PC-3 (cell line): Measurements from ENCODE around the gene ARHGEF28. TPM values are rescaled to one million over a fixed set of nuclear protein-coding genes. Genes with fewer than 3 reads are reported as not detected.
A peak's percentile ranks its signal among the peaks of the same experiment; 100 is the strongest.

Experiments
- ATAC-seq: fragments of 200-7000 bp; cut with Tn5 transposase; 2 replicates; pipeline ENCODE4 v1.9.1; 2020; ENCODE audit warnings: mild to moderate bottlenecking, moderate library complexity
- BruUV-seq: library from RNA; stranded (reverse); fragments of 400-500 nt; replicated peaks from 2 replicates; lab custom pipeline; 2021; lab: Mats Ljungman, UMichigan
- CTCF ChIA-PET: fragments of 300-600 bp; sonication (Branson Sonifier 250); formaldehyde crosslinking; loops from one replicate; lab custom pipeline; 2022; ENCODE audit warnings: antibody characterized with exemption; lab: Charles Lee
- POLR2A ChIA-PET: fragments of 300-600 bp; sonication (Branson Sonifier 250); formaldehyde crosslinking; loops from one replicate; lab custom pipeline; 2022; ENCODE audit warnings: antibody characterized with exemption; ENCODE audit not compliant: unreplicated experiment; lab: Charles Lee
- DNase-seq: peaks from one replicate; pipeline ENCODE4 v3.0.0-alpha.2; 2015
- H2AFZ ChIP-seq: fragments of 300-600 bp; sonication (generic); 2 replicates; pipeline ENCODE4 v1.6.0; 2016; ENCODE audit warnings: antibody characterized with exemption, low read length
- H3F3A ChIP-seq: fragments of 300-600 bp; sonication (generic); one replicate; pipeline ENCODE4 v1.6.0; 2017; ENCODE audit warnings: antibody characterized with exemption, low read length, control low read depth, mild to moderate bottlenecking; ENCODE audit not compliant: unreplicated experiment
- H3K27ac ChIP-seq: fragments of 300-600 bp; sonication (generic); 2 replicates; pipeline ENCODE4 v1.5.1; 2016; ENCODE audit warnings: mild to moderate bottlenecking, low read length
- H3K27me3 ChIP-seq: fragments of 300-600 bp; sonication (generic); 2 replicates; pipeline ENCODE4 v1.6.1; 2016; ENCODE audit warnings: low read length, mixed read lengths
- H3K36me3 ChIP-seq: fragments of 300-600 bp; sonication (generic); 2 replicates; pipeline ENCODE4 v1.6.1; 2016; ENCODE audit warnings: low read depth, mixed run types, low read length, mixed read lengths
- H3K4me1 ChIP-seq: fragments of 300-600 bp; sonication (generic); 2 replicates; pipeline ENCODE4 v1.5.1; 2016; ENCODE audit warnings: low read length; ENCODE audit not compliant: insufficient read depth
- H3K4me2 ChIP-seq: fragments of 300-600 bp; sonication (generic); 2 replicates; pipeline ENCODE4 v1.6.0; 2016; ENCODE audit warnings: low read length
- H3K4me3 ChIP-seq: fragments of 300-600 bp; sonication (generic); 2 replicates; pipeline ENCODE4 v1.5.1; 2016; ENCODE audit warnings: mild to moderate bottlenecking, low read length, mixed read lengths
- H3K79me2 ChIP-seq: fragments of 300-600 bp; sonication (generic); 2 replicates; pipeline ENCODE4 v1.6.1; 2017; ENCODE audit warnings: low read length, mixed read lengths
- H3K9ac ChIP-seq: fragments of 300-600 bp; sonication (generic); 2 replicates; pipeline ENCODE4 v1.6.0; 2016; ENCODE audit warnings: mild to moderate bottlenecking, low read length
- H3K9me2 ChIP-seq: fragments of 300-600 bp; sonication (generic); replicated peaks from 2 replicates; pipeline ENCODE4 v1.6.1; 2016; ENCODE audit warnings: mixed run types, low read length, mixed read lengths
- H3K9me3 ChIP-seq: fragments of 300-600 bp; sonication (generic); 2 replicates; pipeline ENCODE4 v1.6.1; 2016; ENCODE audit warnings: low read length, mixed read lengths
- H4K20me1 ChIP-seq: fragments of 300-600 bp; sonication (generic); 2 replicates; pipeline ENCODE4 v1.6.1; 2016; ENCODE audit warnings: low read length, mixed read lengths
- CTCF ChIP-seq: fragments of 300-600 bp; sonication (generic); conservative IDR thresholded peaks from 2 replicates; pipeline ENCODE4 v1.5.1; 2017; ENCODE audit warnings: antibody characterized with exemption, low read depth, mild to moderate bottlenecking, low read length
- EZH2 ChIP-seq: fragments of 300-600 bp; sonication (generic); IDR thresholded peaks from one replicate; pipeline ENCODE4 v1.6.1; 2017; ENCODE audit warnings: antibody characterized with exemption, mild to moderate bottlenecking, low read length; ENCODE audit not compliant: unreplicated experiment
- EZH2phosphoT487 ChIP-seq: fragments of 300-600 bp; sonication (generic); IDR thresholded peaks from 2 replicates; pipeline ENCODE4 v1.6.1; 2018; ENCODE audit warnings: mild to moderate bottlenecking, antibody characterized with exemption, low read length, borderline replicate concordance
- intact Hi-C: fragments of 100-400 bp; cut with micrococcal nuclease; formaldehyde crosslinking; loops from 2 replicates; pipeline ENCODE4 v1.9.0; 2023
- total RNA-seq: library from RNA; depleted of rRNA; stranded (reverse); fragments of >200 nt; gene quantifications from 2 replicates; pipeline ENCODE4 v1.2.3, GENCODE V29; 2014

ARHGEF28 gene
- total RNA-seq, 1 experiment from 2014 or later: 24.2 TPM

- ATAC-seq: no peak
- CTCF ChIA-PET: no interaction called here
- intact Hi-C loops: no loop called here
These were observed 133.8 kb downstream of the ARHGEF28 start for GRCh38 chr5:73759771-73760170.

GRCh38 chr5:73763300-73764032 is 137.5 kb downstream of the ARHGEF28 start:
- H3F3A ChIP-seq: peaks cover 16% of the 10 kb centered on the region
- H3K79me2 ChIP-seq: no peaks in the 10 kb centered on the region
- peaks cover 25% of the 10 kb centered on the region for H3K4me1 ChIP-seq
- no peak overlapping the region for H3K4me3 ChIP-seq
- ChIA-PET POLR2A (no interaction called here), CTCF (interaction anchor here (0.5 kb wide), 1 partner anchor 21 kb away, joined by 4 read pairs; no protein-coding TSS in a partner anchor)
- H3K36me3 ChIP-seq: peaks cover 12% of the 10 kb centered on the region; the same call in 1 of the 2 replicates
- no peaks in the 10 kb centered on the region for H3K9me3 ChIP-seq
- peak overlapping the region; percentile 84 for H3K27ac ChIP-seq
- no peaks in the 10 kb centered on the region for H3K9me2 ChIP-seq
- H3K4me2 ChIP-seq: no peak overlapping the region
- ATAC-seq (no peak), DNase-seq (peak; percentile 6)
- H2AFZ ChIP-seq: no peak overlapping the region
- H3K9ac ChIP-seq: 0 out of 2 replicates have a peak overlapping the region, but pooled peaks have one; percentile 36
- H4K20me1 ChIP-seq: no peaks in the 10 kb centered on the region
- TF ChIP-seq EZH2 (no peak), EZH2phosphoT487 (no peak), CTCF (no peak)
- H3K27me3 ChIP-seq: no peaks in the 10 kb centered on the region
- BruUV-seq: no TSS peak
- intact Hi-C loops: loop anchor here (1.0 kb wide), 1 partner anchor 18 kb away; no protein-coding TSS in a partner anchor

More at GRCh38 chr5:73759771-73760170, 133.8 kb downstream of the ARHGEF28 start:
- Histone ChIP-seq H4K20me1 (no peaks in the 10 kb centered on the region), H3K79me2 (no peaks in the 10 kb centered on the region), H3K4me3 (no peak overlapping the region), H3K4me1 (peaks cover 18% of the 10 kb centered on the region), H3K4me2 (no peak overlapping the region), H3K9ac (no peak overlapping the region), H3K27me3 (no peaks in the 10 kb centered on the region), H3K27ac (no peak overlapping the region), H3K9me3 (no peaks in the 10 kb centered on the region), H3F3A (peaks cover 7% of the 10 kb centered on the region), H3K9me2 (no peaks in the 10 kb centered on the region), H3K36me3 (no peaks in the 10 kb centered on the region), H2AFZ (no peak overlapping the region)
- POLR2A ChIA-PET: no interaction called here
- no peak for DNase-seq
- BruUV-seq: no TSS peak
- TF ChIP-seq EZH2 (no peak), CTCF (no peak), EZH2phosphoT487 (no peak)

GRCh38 chr5:73764586-73764985 is 138.6 kb downstream of the ARHGEF28 start:
- H3K79me2 ChIP-seq: no peaks in the 10 kb centered on the region

More at GRCh38 chr5:73764586-73764985, 138.6 kb downstream of the ARHGEF28 start:
- intact Hi-C loops: loop anchor here (1.0 kb wide), 1 partner anchor 19 kb away; no protein-coding TSS in a partner anchor
- Histone ChIP-seq H2AFZ (peak overlapping the region; percentile 53; the same call in 1 of the 2 replicates), H3K27me3 (no peaks in the 10 kb centered on the region), H3K4me2 (peak overlapping the region; percentile 68), H3K9me2 (no peaks in the 10 kb centered on the region), H3F3A (peaks cover 16% of the 10 kb centered on the region), H3K9me3 (no peaks in the 10 kb centered on the region), H3K9ac (peak overlapping the region; percentile 36), H3K36me3 (peaks cover 12% of the 10 kb centered on the region; the same call in 1 of the 2 replicates), H4K20me1 (no peaks in the 10 kb centered on the region), H3K4me3 (0 out of 2 replicates have a peak overlapping the region, but pooled peaks have one; percentile 9), H3K27ac (peak overlapping the region; percentile 84), H3K4me1 (peaks cover 29% of the 10 kb centered on the region)
- ATAC-seq: peak; percentile 99
- BruUV-seq: no TSS peak
- ChIA-PET POLR2A (no interaction called here), CTCF (no interaction called here)
- no peak for TF ChIP-seq EZH2phosphoT487
- no peak for TF ChIP-seq CTCF
- TF ChIP-seq EZH2: no peak
- peak; percentile 88 for DNase-seq
